IMR-90 (cell line): ENCODE data around the gene MAP2.

Experiments used
- BHLHE40 ChIP-seq: fragments of 150-350 bp; IDR thresholded peaks from 2 replicates; pipeline ENCODE4 v1.6.1; 2016; ENCODE audit warnings: mild to moderate bottlenecking, low read depth, low read length
- FOS ChIP-seq: fragments of 150-350 bp; IDR thresholded peaks from 2 replicates; pipeline ENCODE4 v1.6.1; 2016; ENCODE audit warnings: low read depth, low read length
- MAFK ChIP-seq: IDR thresholded peaks from 2 replicates; pipeline ENCODE4 v1.6.1; 2012; ENCODE audit warnings: low read depth, low read length, improper control_type of control experiment
- MXI1 ChIP-seq: IDR thresholded peaks from 2 replicates; pipeline ENCODE4 v1.6.1; 2012; ENCODE audit warnings: low read depth, mild to moderate bottlenecking, low read length, moderate library complexity, borderline replicate concordance
- POLR2A ChIP-seq: IDR thresholded peaks from 2 replicates; pipeline ENCODE4 v1.6.1; 2012; ENCODE audit warnings: mild to moderate bottlenecking, low read depth, low read length
- RAD21 ChIP-seq: IDR thresholded peaks from 2 replicates; pipeline ENCODE4 v1.6.1; 2012; ENCODE audit warnings: low read length, improper control_type of control experiment
- RCOR1 ChIP-seq: IDR thresholded peaks from 2 replicates; pipeline ENCODE4 v1.6.1; 2012; ENCODE audit warnings: mild to moderate bottlenecking, low read length, improper control_type of control experiment; ENCODE audit not compliant: insufficient replicate concordance
- RFX5 ChIP-seq: IDR thresholded peaks from 2 replicates; pipeline ENCODE4 v1.8.0; 2012; ENCODE audit warnings: low read depth, mild to moderate bottlenecking, low read length, moderate library complexity
- SMC3 ChIP-seq: fragments of 150-350 bp; IDR thresholded peaks from 2 replicates; pipeline ENCODE4 v1.6.1; 2016; ENCODE audit warnings: low read depth, mild to moderate bottlenecking, antibody characterized with exemption, low read length, moderate library complexity
- USF2 ChIP-seq: fragments of 150-350 bp; IDR thresholded peaks from 2 replicates; pipeline ENCODE4 v1.6.1; 2017; ENCODE audit warnings: mild to moderate bottlenecking, antibody characterized with exemption, low read length, low read depth
- TF ChIP-seq, protein P1 (sequence below): conservative IDR thresholded peaks from 2 replicates; pipeline ENCODE4 v1.5.1; 2012; ENCODE audit warnings: mild to moderate bottlenecking, low read depth, low read length, improper control_type of control experiment

DNA sequence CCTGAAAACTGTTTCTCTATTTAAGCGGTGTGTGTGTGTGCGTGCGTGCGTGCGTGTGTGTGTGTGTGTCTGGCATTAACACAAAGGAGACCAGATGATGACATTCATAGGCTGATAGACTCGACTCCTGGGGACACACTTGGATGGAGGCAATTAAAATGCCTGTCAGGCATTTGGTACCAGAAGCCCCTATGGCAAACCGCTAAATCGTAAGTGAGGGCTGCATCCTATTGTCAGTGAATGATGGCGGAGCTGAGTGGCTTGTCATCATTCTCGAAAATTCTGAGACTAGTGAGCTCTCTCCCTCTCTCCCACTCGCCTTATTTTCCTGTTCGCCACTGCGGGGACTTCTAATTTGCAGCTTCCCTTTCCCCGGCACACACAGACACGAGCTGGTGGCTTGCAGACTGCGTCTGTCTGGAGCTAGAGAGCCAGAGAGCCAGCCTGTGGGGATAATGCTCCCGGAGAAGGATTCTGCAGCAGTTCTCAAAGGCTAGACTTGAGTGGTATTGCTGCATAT lies 155.4 kb downstream of the MAP2 start:
- TF ChIP-seq, protein P1, sequence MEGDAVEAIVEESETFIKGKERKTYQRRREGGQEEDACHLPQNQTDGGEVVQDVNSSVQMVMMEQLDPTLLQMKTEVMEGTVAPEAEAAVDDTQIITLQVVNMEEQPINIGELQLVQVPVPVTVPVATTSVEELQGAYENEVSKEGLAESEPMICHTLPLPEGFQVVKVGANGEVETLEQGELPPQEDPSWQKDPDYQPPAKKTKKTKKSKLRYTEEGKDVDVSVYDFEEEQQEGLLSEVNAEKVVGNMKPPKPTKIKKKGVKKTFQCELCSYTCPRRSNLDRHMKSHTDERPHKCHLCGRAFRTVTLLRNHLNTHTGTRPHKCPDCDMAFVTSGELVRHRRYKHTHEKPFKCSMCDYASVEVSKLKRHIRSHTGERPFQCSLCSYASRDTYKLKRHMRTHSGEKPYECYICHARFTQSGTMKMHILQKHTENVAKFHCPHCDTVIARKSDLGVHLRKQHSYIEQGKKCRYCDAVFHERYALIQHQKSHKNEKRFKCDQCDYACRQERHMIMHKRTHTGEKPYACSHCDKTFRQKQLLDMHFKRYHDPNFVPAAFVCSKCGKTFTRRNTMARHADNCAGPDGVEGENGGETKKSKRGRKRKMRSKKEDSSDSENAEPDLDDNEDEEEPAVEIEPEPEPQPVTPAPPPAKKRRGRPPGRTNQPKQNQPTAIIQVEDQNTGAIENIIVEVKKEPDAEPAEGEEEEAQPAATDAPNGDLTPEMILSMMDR = no peak
- TF ChIP-seq MXI1 (no peak), POLR2A (no peak), RFX5 (no peak), SMC3 (no peak), RCOR1 (no peak), RAD21 (no peak), MAFK (no peak), BHLHE40 (no peak), USF2 (no peak), FOS (no peak)
